Caco-2 (cell line): ENCODE measurements around the gene FOCAD. TPM values are rescaled to one million over a fixed set of nuclear protein-coding genes. Genes with fewer than 3 reads are reported as not detected.

Experiments used
- BruUV-seq: library from RNA; stranded (reverse); fragments of 400-500 nt; replicated peaks from 2 replicates; lab custom pipeline; 2021; lab: Mats Ljungman, UMichigan
- CTCF ChIA-PET: fragments of 300-600 bp; sonication (Branson Sonifier 250); formaldehyde crosslinking; loops from one replicate; lab custom pipeline; 2022; ENCODE audit warnings: antibody characterized with exemption; lab: Charles Lee
- POLR2A ChIA-PET: fragments of 300-600 bp; sonication (Branson Sonifier 250); formaldehyde crosslinking; loops from one replicate; lab custom pipeline; 2022; ENCODE audit warnings: antibody characterized with exemption; lab: Charles Lee
- DNase-seq, 2 experiments: peaks; one replicate each; pipeline versions ENCODE4 v3.0.0 to v3.0.0-alpha.2; 2020 to 2022
- H3K27me3 ChIP-seq: replicated peaks from 2 replicates; pipeline ENCODE4 v1.6.0; 2011; ENCODE audit warnings: low read length; ENCODE audit not compliant: control insufficient read depth, insufficient read depth
- H3K36me3 ChIP-seq: 2 replicates; pipeline ENCODE4 v1.5.1; 2011; ENCODE audit warnings: low read length; ENCODE audit not compliant: control insufficient read depth, insufficient read depth
- H3K4me1 ChIP-seq: fragments of 250-450 bp; sonication (Bioruptor Pico); 2 replicates; pipeline ENCODE4 v1.5.1; 2020; ENCODE audit warnings: mild to moderate bottlenecking
- H3K4me3 ChIP-seq: 2 replicates; pipeline ENCODE4 v1.5.1; 2011; ENCODE audit warnings: low read depth, mild to moderate bottlenecking, control low read depth, low read length
- H3K9me3 ChIP-seq: fragments of 250-450 bp; sonication (Bioruptor Pico); 2 replicates; pipeline ENCODE4 v1.5.1; 2020; ENCODE audit warnings: mild to moderate bottlenecking, moderate library complexity
- H3K27ac Mint-ChIP-seq: one replicate; pipeline ENCODE4 v1.8.0; 2022; ENCODE audit warnings: mixed read lengths; ENCODE audit not compliant: unreplicated experiment
- H3K27me3 Mint-ChIP-seq: one replicate; pipeline ENCODE4 v1.8.0; 2022; ENCODE audit warnings: mixed read lengths; ENCODE audit not compliant: insufficient read depth, unreplicated experiment
- H3K36me3 Mint-ChIP-seq: one replicate; pipeline ENCODE4 v1.8.0; 2022; ENCODE audit warnings: mild to moderate bottlenecking, mixed read lengths; ENCODE audit not compliant: insufficient read depth, unreplicated experiment
- H3K4me1 Mint-ChIP-seq: one replicate; pipeline ENCODE4 v1.8.0; 2022; ENCODE audit warnings: low read depth, mixed read lengths; ENCODE audit not compliant: unreplicated experiment
- H3K4me3 Mint-ChIP-seq: one replicate; pipeline ENCODE4 v1.8.0; 2022; ENCODE audit warnings: mild to moderate bottlenecking, moderate library complexity, mixed read lengths; ENCODE audit not compliant: unreplicated experiment
- H3K9me3 Mint-ChIP-seq: one replicate; pipeline ENCODE4 v1.8.0; 2022; ENCODE audit warnings: mixed read lengths; ENCODE audit not compliant: unreplicated experiment
- CTCF ChIP-seq, 2 experiments: fragments of 200-600 bp in 1 of 2; IDR thresholded peaks; 1 replicate in 1 of 2; 2 replicates in 1 of 2; pipeline versions ENCODE4 v1.5.1 to v1.8.0; 2011 to 2022; ENCODE audit warnings: antibody characterized with exemption in 1 of 2, control low read depth in 1 of 2, inconsistent platforms in 1 of 2, low read depth in 1 of 2, low read length in 1 of 2, mild to moderate bottlenecking in 1 of 2, moderate library complexity in 1 of 2; ENCODE audit not compliant: insufficient read depth in 1 of 2, severe bottlenecking in 1 of 2, unreplicated experiment in 1 of 2
- intact Hi-C: fragments of 100-400 bp; cut with micrococcal nuclease; formaldehyde crosslinking; loops from one replicate; pipeline ENCODE4 v1.10.0; 2022; ENCODE audit not compliant: unreplicated experiment
- microRNA-seq: library from miRNA; unstranded; fragments of <30 nt; microRNA quantifications from one replicate; pipeline ENCODE4 v1.2.0, GENCODE V29; 2022
- total RNA-seq: library from RNA; stranded (reverse); gene quantifications from 2 replicates; pipeline ENCODE4 v1.2.3, GENCODE V29; 2022

The FOCAD gene
- total RNA-seq, 1 experiment from 2014 or later: 20.4 TPM

- H3K27me3 Mint-ChIP-seq: no peaks in the 10 kb centered on the region
- no peak for TF ChIP-seq CTCF (IDR thresholded peaks at IDR 0.05; ENCODE audit: insufficient read depth in 1 of 2, low read depth in 1 of 2, low read length in 1 of 2, severe bottlenecking in 1 of 2, unreplicated experiment in 1 of 2)
- DNase-seq: no peak
- no peaks in the 10 kb centered on the region for H3K9me3 ChIP-seq
- CTCF ChIA-PET: no interaction called here
- POLR2A ChIA-PET: no interaction called here
- no peaks in the 10 kb centered on the region for H3K4me1 ChIP-seq
- no peak overlapping the region for H3K4me3 Mint-ChIP-seq
- H3K27ac Mint-ChIP-seq: no peak overlapping the region
- no peaks in the 10 kb centered on the region for H3K36me3 Mint-ChIP-seq
- H3K36me3 ChIP-seq: no peaks in the 10 kb centered on the region
- H3K4me1 Mint-ChIP-seq: no peaks in the 10 kb centered on the region
- no peaks in the 10 kb centered on the region for H3K27me3 ChIP-seq
- no TSS peak for BruUV-seq
- H3K4me3 ChIP-seq: no peak overlapping the region
- intact Hi-C loops: no loop called here
- no peaks in the 10 kb centered on the region for H3K9me3 Mint-ChIP-seq
These were observed 355.2 kb downstream of the FOCAD start for GRCh38 chr9:21039302-21039701.

- no peak for DNase-seq
- TF ChIP-seq CTCF (IDR thresholded peaks at IDR 0.05; ENCODE audit: insufficient read depth in 1 of 2, low read depth in 1 of 2, low read length in 1 of 2, severe bottlenecking in 1 of 2, unreplicated experiment in 1 of 2): no peak
- Mint-ChIP-seq H3K4me1 (no peaks in the 10 kb centered on the region), H3K4me3 (no peak overlapping the region), H3K36me3 (no peaks in the 10 kb centered on the region), H3K27ac (no peak overlapping the region), H3K27me3 (no peaks in the 10 kb centered on the region), H3K9me3 (no peaks in the 10 kb centered on the region)
- no TSS peak for BruUV-seq
- H3K27me3 ChIP-seq: no peaks in the 10 kb centered on the region
- H3K36me3 ChIP-seq: no peaks in the 10 kb centered on the region
- no peaks in the 10 kb centered on the region for H3K4me1 ChIP-seq
- CTCF ChIA-PET: no interaction called here
- intact Hi-C loops: no loop called here
- POLR2A ChIA-PET: no interaction called here
- H3K9me3 ChIP-seq: no peaks in the 10 kb centered on the region
- H3K4me3 ChIP-seq: no peak overlapping the region
These were observed 358.4 kb downstream of the FOCAD start for GRCh38 chr9:21042466-21042865.

GRCh38 chr9:21043841-21044240 lies 359.8 kb downstream of the FOCAD start:
- H3K4me3 Mint-ChIP-seq: no peak overlapping the region
- Histone ChIP-seq H3K4me1 (no peaks in the 10 kb centered on the region), H3K36me3 (no peaks in the 10 kb centered on the region), H3K27me3 (no peaks in the 10 kb centered on the region), H3K4me3 (no peak overlapping the region), H3K9me3 (no peaks in the 10 kb centered on the region)
- no peaks in the 10 kb centered on the region for H3K27me3 Mint-ChIP-seq
- no peak for TF ChIP-seq CTCF (IDR thresholded peaks at IDR 0.05; ENCODE audit: insufficient read depth in 1 of 2, low read depth in 1 of 2, low read length in 1 of 2, severe bottlenecking in 1 of 2, unreplicated experiment in 1 of 2)
- ChIA-PET POLR2A (no interaction called here), CTCF (no interaction called here)
- DNase-seq: no peak
- H3K4me1 Mint-ChIP-seq: no peaks in the 10 kb centered on the region
- no peaks in the 10 kb centered on the region for H3K36me3 Mint-ChIP-seq
- H3K9me3 Mint-ChIP-seq: no peaks in the 10 kb centered on the region
- H3K27ac Mint-ChIP-seq: no peak overlapping the region
- intact Hi-C loops: no loop called here
- BruUV-seq: no TSS peak

Small RNA genes within 50 kb of the gene (microRNA-seq; reads per million reads assigned to microRNA genes)
- gene MIR491: 8.0 reads per million, percentile 45 among the genes with 10 or more reads in this experiment

Other genes with a start within 250 kb of the FOCAD start
- gene MLLT3, start 61.8 kb upstream of the FOCAD start, total RNA-seq: 22.0 and 24.4 TPM in 2 replicates